Measurements from ENCODE around the gene KCND2.

Gene KCND2

DNA sequence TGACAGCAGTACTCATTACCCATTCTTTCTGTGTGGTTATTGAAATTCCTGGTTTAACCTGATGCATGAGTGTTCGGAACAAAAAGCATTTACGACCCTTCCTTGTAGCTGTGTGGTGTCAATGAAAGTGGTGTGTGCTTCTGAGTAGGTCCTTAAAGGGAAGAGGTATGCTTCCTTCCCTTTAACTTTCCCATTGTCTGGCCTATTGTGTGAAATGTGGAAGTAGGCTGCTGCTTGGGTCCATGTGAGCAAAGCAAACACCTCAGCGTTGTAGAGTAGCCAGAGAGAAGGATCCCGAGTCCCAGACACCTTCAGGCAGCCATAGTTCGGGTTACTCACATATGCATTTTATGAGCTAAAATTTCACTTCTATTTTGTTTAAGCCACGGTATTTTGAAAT is 510.3 kb downstream of the KCND2 start:
- Histone ChIP-seq H3K36me3 (ENCODE audit: insufficient read depth, insufficient read length, low read length) (no peaks in the 10 kb centered on the region), H3K9me3 (ENCODE audit: insufficient read depth, low read length) (no peaks in the 10 kb centered on the region), H3K9ac (ENCODE audit: insufficient read length, low read depth) (no peak overlapping the region), H3K4me3 (ENCODE audit: insufficient read length, low read depth) (no peak overlapping the region), H3K4me1 (ENCODE audit: insufficient read depth, insufficient read length) (no peaks in the 10 kb centered on the region), H3K27me3 (ENCODE audit: insufficient read depth, insufficient read length) (no peaks in the 10 kb centered on the region)
- no peak for DNase-seq (ENCODE audit: low read depth, low spot score)
- no peak for TF ChIP-seq SUZ12 (IDR thresholded peaks at IDR 0.05; ENCODE audit: extremely low read depth, insufficient read depth, insufficient read length)
- no peak for TF ChIP-seq YY1 (IDR thresholded peaks at IDR 0.05; ENCODE audit: insufficient read depth, insufficient read length)
- no peak for TF ChIP-seq ZNF274 (IDR thresholded peaks at IDR 0.05; ENCODE audit: low read depth, low read length)

DNA sequence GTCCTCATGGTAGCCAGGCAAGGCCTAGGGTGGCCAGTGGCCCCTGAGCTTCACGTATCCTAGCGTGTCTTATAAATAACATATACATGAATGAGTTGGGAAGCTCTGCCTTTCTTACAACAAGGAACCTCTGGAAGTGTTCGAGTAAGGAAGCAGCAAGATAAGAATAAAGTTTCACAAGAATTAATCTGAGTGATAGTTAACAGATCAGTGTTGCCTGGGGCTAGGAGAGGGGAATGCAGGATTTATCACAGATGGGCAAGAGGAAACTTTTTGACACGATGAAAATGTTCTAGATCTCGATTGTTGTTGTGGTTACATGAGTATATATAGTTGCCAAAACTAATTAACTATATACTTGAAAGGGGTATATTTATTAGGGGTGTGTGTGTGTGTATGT is 510.7 kb downstream of the KCND2 start:
- Histone ChIP-seq H3K9ac (ENCODE audit: insufficient read length, low read depth) (no peak overlapping the region), H3K27me3 (ENCODE audit: insufficient read depth, insufficient read length) (no peaks in the 10 kb centered on the region), H3K36me3 (ENCODE audit: insufficient read depth, insufficient read length, low read length) (no peaks in the 10 kb centered on the region), H3K4me1 (ENCODE audit: insufficient read depth, insufficient read length) (no peaks in the 10 kb centered on the region), H3K9me3 (ENCODE audit: insufficient read depth, low read length) (no peaks in the 10 kb centered on the region), H3K4me3 (ENCODE audit: insufficient read length, low read depth) (no peak overlapping the region)
- DNase-seq (ENCODE audit: low read depth, low spot score), result no peak
- TF ChIP-seq ZNF274 (IDR thresholded peaks at IDR 0.05; ENCODE audit: low read depth, low read length) (no peak), SUZ12 (IDR thresholded peaks at IDR 0.05; ENCODE audit: extremely low read depth, insufficient read depth, insufficient read length) (no peak), YY1 (IDR thresholded peaks at IDR 0.05; ENCODE audit: insufficient read depth, insufficient read length) (no peak)

DNA sequence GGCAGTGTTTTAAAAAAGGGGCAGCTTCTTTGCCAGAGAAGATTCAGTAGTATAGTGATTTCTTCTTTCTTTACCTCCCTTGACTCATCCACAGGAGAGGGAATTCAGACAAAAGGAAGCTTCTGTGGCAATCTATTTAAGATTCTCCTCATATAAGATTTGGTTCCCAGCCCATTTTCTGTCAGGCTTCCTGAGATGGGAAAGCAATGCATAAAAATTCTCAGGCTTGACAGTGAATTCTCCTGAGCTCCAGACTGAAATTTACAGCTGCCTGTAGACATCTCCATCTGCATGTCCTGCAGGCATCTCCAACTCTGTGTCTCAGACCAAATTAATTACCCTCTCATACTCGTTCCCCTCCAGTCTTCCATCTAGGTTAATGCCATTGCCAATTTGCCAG is 512.1 kb downstream of the KCND2 start:
- Histone ChIP-seq H3K4me1 (ENCODE audit: insufficient read depth, insufficient read length) (no peaks in the 10 kb centered on the region), H3K9ac (ENCODE audit: insufficient read length, low read depth) (no peak overlapping the region), H3K4me3 (ENCODE audit: insufficient read length, low read depth) (no peak overlapping the region), H3K27me3 (ENCODE audit: insufficient read depth, insufficient read length) (no peaks in the 10 kb centered on the region), H3K36me3 (ENCODE audit: insufficient read depth, insufficient read length, low read length) (no peaks in the 10 kb centered on the region), H3K9me3 (ENCODE audit: insufficient read depth, low read length) (no peaks in the 10 kb centered on the region)
- DNase-seq (ENCODE audit: low read depth, low spot score), result no peak
- TF ChIP-seq SUZ12 (IDR thresholded peaks at IDR 0.05; ENCODE audit: extremely low read depth, insufficient read depth, insufficient read length), result no peak
- TF ChIP-seq YY1 (IDR thresholded peaks at IDR 0.05; ENCODE audit: insufficient read depth, insufficient read length), result no peak
- no peak for TF ChIP-seq ZNF274 (IDR thresholded peaks at IDR 0.05; ENCODE audit: low read depth, low read length)

DNA sequence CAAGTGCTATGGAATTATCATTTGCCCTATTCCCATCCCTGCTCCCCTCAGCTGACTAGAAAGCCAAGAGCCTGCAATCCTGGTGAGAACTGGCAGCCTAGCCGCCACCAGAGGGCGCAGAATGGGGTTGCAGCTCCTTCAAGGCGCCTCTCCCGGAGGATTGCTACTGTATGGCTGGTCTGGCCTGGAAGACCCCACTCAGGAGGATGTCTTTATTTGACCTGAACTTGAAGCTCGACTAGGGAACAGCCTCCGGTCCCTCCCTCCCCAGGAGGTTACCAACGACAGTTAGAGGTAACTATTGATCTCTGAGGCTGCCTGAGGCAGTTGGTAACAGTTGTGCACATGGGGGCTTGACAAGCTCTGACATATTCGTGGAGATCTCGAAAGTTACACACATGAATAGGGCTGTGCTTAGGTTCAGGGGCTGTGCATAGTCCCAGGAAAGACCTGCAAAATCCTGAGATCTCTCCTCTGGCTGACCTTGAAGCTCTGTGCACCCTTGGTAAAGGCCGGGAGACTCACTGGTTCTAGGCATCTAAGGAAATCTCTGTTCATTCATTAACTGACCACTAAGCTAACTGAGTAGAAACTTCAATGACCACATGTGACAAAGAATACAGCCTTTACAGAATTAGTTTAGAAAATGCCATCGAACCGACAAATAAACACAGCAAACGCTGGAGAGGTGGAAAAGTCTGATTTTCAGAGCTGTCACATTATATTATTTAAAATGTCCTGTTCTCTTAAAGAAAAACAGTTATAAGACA is 519.3 kb downstream of the KCND2 start:
- Histone ChIP-seq H3K9ac (ENCODE audit: insufficient read length, low read depth) (no peak overlapping the region), H3K4me3 (ENCODE audit: insufficient read length, low read depth) (no peak overlapping the region), H3K27me3 (ENCODE audit: insufficient read depth, insufficient read length) (no peaks in the 10 kb centered on the region), H3K36me3 (ENCODE audit: insufficient read depth, insufficient read length, low read length) (no peaks in the 10 kb centered on the region), H3K9me3 (ENCODE audit: insufficient read depth, low read length) (peaks cover 3% of the 10 kb centered on the region; the same call in 1 of the 2 replicates), H3K4me1 (ENCODE audit: insufficient read depth, insufficient read length) (no peaks in the 10 kb centered on the region)
- DNase-seq (ENCODE audit: low read depth, low spot score), result peak; percentile 80
- TF ChIP-seq ZNF274 (IDR thresholded peaks at IDR 0.05; ENCODE audit: low read depth, low read length) (no peak), YY1 (IDR thresholded peaks at IDR 0.05; ENCODE audit: insufficient read depth, insufficient read length) (no peak), SUZ12 (IDR thresholded peaks at IDR 0.05; ENCODE audit: extremely low read depth, insufficient read depth, insufficient read length) (no peak)

DNA sequence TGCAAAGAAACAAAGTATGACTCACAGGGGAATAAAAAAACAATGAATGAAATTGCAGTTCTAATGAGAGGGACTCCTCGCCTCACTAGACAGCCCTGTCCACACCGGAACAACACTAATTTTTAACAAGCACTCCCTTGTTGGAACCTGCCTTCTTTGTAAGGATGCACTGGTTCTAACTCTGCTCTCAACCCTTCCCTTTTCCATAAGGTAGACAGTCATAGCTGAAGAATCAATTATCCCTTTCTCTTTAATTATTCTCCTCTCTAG is 519.8 kb downstream of the KCND2 start:
- no peaks in the 10 kb centered on the region for H3K4me1 ChIP-seq (ENCODE audit: insufficient read depth, insufficient read length)
- no peaks in the 10 kb centered on the region for H3K27me3 ChIP-seq (ENCODE audit: insufficient read depth, insufficient read length)
- H3K9ac ChIP-seq (ENCODE audit: insufficient read length, low read depth), result no peak overlapping the region
- no peak for DNase-seq (ENCODE audit: low read depth, low spot score)
- no peaks in the 10 kb centered on the region for H3K36me3 ChIP-seq (ENCODE audit: insufficient read depth, insufficient read length, low read length)
- H3K4me3 ChIP-seq (ENCODE audit: insufficient read length, low read depth), result no peak overlapping the region
- H3K9me3 ChIP-seq (ENCODE audit: insufficient read depth, low read length), result peaks cover 7% of the 10 kb centered on the region; the same call in 1 of the 2 replicates
- TF ChIP-seq ZNF274 (IDR thresholded peaks at IDR 0.05; ENCODE audit: low read depth, low read length), result no peak
- TF ChIP-seq YY1 (IDR thresholded peaks at IDR 0.05; ENCODE audit: insufficient read depth, insufficient read length), result no peak
- no peak for TF ChIP-seq SUZ12 (IDR thresholded peaks at IDR 0.05; ENCODE audit: extremely low read depth, insufficient read depth, insufficient read length)

DNA sequence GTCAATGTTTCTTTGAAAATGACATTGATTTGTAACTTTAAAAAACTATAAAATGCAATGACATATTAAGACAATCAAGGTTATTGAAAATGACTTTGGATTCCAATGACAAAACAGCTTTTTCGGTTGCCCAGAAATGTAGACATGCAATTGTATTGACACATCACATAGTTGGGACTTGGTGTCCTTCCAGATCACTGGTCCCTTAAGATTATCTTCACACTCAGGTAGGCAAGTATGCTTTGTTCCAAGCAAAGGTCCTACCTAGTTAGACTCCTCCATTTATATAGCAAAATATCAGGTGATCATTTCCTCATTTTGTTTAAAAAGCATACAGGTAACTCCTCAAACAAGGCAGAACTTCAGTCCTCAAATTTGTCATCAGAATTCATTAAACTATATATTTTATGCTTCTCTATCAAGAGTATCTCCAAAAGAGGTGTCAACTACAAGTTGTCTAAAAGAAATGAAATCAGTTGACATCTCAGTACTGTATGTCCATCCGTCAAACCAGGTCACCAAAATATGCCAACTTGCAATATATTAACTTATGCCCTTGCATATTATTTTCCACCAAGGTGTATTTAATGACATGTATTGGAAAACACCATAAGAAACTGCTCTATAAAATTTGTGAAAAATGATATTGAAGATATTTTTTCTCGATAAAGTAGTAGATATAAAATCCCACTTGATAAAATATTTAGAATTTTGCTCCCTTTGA is 520.4 kb downstream of the KCND2 start:
- no peak for DNase-seq (ENCODE audit: low read depth, low spot score)
- H3K4me3 ChIP-seq (ENCODE audit: insufficient read length, low read depth), result no peak overlapping the region
- H3K4me1 ChIP-seq (ENCODE audit: insufficient read depth, insufficient read length), result no peaks in the 10 kb centered on the region
- peaks cover 7% of the 10 kb centered on the region; the same call in 1 of the 2 replicates for H3K9me3 ChIP-seq (ENCODE audit: insufficient read depth, low read length)
- H3K27me3 ChIP-seq (ENCODE audit: insufficient read depth, insufficient read length), result no peaks in the 10 kb centered on the region
- no peaks in the 10 kb centered on the region for H3K36me3 ChIP-seq (ENCODE audit: insufficient read depth, insufficient read length, low read length)
- TF ChIP-seq YY1 (IDR thresholded peaks at IDR 0.05; ENCODE audit: insufficient read depth, insufficient read length), result no peak
- no peak for TF ChIP-seq ZNF274 (IDR thresholded peaks at IDR 0.05; ENCODE audit: low read depth, low read length)
- TF ChIP-seq SUZ12 (IDR thresholded peaks at IDR 0.05; ENCODE audit: extremely low read depth, insufficient read depth, insufficient read length), result no peak
- no peak overlapping the region for H3K9ac ChIP-seq (ENCODE audit: insufficient read length, low read depth)

DNA sequence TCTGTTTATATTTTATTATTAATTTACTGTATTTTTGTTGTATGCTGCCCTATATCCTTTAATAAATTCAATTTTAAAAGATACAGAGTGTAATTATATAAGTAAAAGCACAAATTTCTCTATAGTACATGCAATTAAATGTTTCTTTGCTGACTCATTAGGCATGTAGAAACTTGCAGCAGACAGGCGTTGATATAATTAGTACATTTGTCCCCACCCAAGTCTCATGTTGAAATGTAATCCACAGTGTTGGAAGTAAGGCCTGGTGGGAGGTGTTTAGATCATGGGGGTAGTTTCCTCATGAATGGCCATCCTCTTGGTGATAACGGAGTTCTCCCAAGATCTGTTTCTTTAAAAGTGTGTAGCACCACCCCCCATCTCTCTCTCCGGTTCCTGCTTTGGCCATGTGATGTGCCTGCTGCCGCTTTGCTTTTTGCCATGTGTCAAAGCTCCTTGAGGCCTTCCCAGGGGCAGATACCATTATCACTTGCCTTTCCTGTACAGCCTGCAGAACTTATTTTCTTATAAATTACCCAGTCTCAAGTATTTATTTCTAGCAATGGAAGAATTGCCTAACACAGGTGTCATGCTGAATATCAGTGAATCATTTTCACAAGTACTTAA is 521.2 kb downstream of the KCND2 start:
- H3K27me3 ChIP-seq (ENCODE audit: insufficient read depth, insufficient read length), result no peaks in the 10 kb centered on the region
- H3K4me1 ChIP-seq (ENCODE audit: insufficient read depth, insufficient read length), result no peaks in the 10 kb centered on the region
- no peak overlapping the region for H3K4me3 ChIP-seq (ENCODE audit: insufficient read length, low read depth)
- TF ChIP-seq ZNF274 (IDR thresholded peaks at IDR 0.05; ENCODE audit: low read depth, low read length), result no peak
- TF ChIP-seq SUZ12 (IDR thresholded peaks at IDR 0.05; ENCODE audit: extremely low read depth, insufficient read depth, insufficient read length), result no peak
- TF ChIP-seq YY1 (IDR thresholded peaks at IDR 0.05; ENCODE audit: insufficient read depth, insufficient read length), result no peak
- peaks cover 7% of the 10 kb centered on the region; the same call in 1 of the 2 replicates for H3K9me3 ChIP-seq (ENCODE audit: insufficient read depth, low read length)
- H3K36me3 ChIP-seq (ENCODE audit: insufficient read depth, insufficient read length, low read length), result no peaks in the 10 kb centered on the region
- H3K9ac ChIP-seq (ENCODE audit: insufficient read length, low read depth), result no peak overlapping the region
- DNase-seq (ENCODE audit: low read depth, low spot score), result no peak

All from NT2/D1 (cell line).